IPS DF 4.7 (cell line): Measurements from ENCODE around the gene PEX10.
"Not testable (repeated sequence)": the region's sequence is repeated elsewhere in the genome, so short reads cannot be mapped to it uniquely, and the experiment has no call there.

Source experiments
- DNase-seq: peaks from one replicate; pipeline ENCODE4 v3.0.0-alpha.2; 2013; ENCODE audit warnings: low spot score; ENCODE audit errors: extremely low read depth

The PEX10 gene

DNA sequence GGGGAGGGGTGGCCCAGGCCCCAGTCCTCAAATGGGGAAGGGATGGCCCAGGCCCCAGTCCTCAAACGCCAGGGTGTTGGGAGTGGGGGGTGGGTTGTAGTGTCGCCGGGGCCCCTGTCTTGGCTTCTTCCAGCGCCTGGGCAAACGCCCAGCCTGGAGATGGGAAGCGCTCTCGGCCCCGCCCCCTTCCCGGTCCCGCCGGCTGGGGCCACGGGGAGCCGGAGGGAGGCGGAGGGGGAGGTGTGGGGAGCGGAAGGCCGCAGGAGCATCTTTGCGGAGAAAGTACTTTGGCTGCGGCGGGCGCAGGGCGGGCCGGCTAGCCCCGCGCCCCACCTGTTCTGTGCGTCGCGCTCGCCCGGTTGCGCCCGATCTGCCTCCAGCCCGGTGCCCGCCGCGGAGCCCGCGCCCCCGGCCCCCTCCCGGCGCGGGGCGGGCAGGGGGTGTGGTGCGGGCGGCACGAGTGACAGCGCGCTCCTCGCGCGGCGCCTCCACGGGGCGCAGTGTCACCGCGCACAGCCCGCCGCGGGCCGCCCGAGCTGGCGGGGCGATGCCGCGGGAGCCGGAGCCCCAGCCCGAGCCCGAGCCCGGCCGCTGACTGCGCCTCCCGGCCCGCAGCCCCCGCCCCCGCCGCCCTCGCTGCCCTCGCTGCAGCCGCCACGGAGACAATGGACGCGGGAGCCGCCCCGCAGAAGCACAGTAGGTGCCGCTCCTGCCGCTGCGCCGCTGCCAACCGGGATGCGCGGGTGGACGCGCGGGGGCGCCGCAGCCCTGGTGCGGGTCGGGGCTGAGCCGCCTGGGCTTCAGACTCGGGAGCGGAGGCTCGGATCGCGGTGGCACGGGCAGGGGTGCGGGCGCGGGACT is 31.1 kb upstream of the PEX10 start:
- no peak for DNase-seq

DNA sequence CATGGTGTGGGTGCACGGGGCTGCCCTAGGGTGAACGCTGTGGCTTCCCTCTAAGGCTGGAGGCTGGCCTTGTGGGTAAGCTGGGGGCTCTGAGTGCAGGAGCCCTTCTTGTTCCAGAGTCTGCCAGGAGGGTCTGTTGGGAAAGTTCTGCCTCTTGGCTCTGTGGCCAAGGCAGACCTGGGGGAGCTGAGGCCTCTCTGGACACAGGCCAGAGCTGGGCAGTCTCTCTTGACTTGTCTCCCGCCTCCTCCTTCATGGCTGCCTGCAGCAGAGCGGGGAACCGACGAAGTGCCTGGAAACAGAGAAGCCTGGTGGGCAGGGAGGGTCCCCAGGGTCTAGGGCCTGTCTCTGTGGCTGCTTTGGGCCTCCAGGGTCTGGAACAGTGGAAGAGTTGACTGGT is 30.3 kb upstream of the PEX10 start:
- no peak for DNase-seq

DNA sequence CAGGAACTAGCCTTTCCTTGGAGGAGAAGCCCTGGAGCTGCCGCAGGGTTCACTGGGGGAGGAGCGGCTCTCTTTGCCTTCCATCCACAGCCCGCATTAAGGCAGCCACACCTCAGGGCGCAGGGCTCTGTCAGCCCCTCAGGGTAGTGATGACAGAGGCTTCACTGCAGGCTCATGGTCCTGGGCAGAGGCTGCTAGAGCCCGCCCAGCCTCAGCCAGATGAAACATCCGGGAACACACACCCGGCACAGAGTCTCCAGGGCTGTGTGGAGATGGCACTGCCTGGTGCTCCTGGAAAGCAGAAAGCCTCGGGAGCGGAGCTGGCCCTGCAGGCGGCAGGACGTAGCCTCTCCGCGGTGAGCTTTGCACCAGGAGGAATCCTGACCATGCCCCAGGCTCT is 29.4 kb upstream of the PEX10 start:
- DNase-seq: no peak

DNA sequence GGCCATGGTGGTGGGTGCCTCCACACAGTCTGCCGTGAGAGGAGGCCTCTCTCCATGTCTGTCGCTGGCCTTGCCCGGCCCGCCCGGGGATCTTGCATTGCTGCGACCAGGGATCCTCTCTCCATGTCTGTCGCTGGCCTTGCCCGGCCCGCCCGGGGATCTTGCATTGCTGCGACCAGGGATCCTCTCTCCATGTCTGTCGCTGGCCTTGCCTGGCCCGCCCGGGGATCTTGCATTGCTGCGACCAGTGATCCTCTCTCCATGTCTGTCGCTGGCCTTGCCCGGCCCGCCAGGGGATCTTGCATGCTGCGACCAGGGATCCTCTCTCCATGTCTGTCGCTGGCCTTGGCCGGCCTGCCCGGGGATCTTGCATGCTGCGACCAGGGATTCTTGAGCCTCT is 28.0 kb upstream of the PEX10 start:
- not testable (repeated sequence) for DNase-seq

DNA sequence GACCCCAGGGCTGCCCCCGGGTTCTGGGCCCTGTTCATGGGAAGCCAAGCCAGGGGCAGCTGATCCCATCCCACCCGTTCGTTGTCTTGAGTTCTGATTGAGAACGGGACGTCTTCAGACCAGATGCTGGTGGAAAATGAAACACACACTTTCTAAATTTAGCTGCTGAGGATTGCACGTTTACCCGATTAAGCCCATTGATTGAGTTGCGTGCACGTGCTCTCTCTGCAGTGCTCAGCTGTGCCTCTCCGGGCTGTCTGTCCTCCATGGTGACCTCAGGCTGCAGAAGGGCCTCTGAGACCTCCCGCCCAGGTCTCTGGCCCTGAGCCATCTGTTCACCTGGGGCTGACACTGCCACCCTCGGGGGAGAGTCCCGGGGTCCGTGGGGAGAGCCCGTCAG is 27.0 kb upstream of the PEX10 start:
- DNase-seq: no peak

DNA sequence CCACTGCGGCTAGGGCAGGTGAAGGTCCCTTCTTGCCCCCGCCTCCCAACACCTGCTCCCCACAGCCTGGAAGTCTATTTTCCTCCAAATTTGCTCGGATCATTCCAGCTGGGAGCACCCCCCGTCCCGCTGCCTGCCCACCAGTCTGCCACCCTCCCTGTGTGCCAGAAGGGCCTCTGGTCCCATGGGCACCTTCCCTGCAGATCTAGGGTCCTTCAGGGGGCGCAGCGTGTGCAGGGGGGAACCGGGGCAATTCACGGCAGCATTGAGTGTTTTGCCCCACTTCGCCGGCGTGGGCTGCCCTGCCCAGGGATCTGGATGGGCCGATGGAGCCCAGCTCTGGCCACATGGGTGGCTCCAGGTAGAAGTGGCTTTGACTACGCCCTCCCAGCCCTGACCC is 26.3 kb upstream of the PEX10 start:
- no peak for DNase-seq

DNA sequence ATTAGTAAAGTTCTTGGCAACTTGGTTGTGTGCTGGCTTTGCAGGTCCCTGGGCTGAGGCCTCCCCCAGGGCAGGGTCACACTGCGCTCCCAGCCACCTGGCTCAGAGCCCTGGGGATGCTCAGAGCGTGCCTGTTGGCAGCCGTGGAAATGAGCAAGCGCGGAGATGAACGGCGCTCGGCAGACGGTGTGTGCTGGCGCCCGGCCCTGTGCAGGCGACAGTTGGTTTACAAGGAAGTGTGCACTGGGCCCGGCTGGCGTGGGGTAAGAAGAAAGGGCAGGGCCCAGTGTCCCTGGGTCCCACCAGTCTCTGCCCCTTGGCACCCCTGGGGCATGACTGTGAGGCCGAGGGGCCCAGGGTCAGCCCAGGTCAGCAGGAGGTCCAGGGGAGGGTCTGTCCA is 25.7 kb upstream of the PEX10 start:
- DNase-seq: no peak

DNA sequence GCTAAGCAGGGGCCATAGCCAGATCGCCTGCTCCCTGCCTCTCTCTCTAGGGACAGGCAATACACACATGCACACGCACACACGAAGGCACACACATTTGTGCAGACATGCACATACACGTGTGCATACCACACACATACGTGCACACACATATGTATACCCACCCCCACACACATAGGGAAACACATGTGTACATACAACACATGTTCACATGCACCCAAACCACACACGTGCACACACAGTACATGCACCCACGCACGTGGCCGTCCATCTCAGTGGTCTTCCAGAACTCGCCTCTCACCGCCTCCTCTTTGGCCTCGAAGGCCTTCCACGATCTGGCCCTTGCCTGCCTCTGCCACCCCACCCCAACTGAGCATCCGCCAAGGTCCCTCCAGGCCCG is 25.3 kb upstream of the PEX10 start:
- no peak for DNase-seq

DNA sequence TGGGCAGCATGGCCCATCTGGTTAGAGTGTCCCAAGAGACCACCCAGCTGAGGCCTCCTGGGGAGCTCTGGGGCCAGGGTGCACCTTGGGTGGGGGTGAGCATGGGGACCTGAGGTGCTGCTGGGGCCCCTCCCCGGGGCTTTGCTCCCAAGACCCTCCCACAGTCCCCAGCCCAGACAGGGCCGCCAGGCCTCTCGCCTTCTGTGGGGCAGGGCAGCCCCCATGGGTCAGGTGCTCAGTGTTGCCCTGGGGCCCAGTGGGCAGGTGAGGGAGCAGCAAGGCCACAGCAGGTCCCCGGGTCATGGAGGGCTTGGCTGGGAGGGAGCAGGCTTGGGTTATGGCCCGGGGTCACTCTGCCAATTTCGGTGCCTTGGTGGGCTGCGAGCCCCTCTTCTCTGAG is 24.5 kb upstream of the PEX10 start:
- no peak for DNase-seq

DNA sequence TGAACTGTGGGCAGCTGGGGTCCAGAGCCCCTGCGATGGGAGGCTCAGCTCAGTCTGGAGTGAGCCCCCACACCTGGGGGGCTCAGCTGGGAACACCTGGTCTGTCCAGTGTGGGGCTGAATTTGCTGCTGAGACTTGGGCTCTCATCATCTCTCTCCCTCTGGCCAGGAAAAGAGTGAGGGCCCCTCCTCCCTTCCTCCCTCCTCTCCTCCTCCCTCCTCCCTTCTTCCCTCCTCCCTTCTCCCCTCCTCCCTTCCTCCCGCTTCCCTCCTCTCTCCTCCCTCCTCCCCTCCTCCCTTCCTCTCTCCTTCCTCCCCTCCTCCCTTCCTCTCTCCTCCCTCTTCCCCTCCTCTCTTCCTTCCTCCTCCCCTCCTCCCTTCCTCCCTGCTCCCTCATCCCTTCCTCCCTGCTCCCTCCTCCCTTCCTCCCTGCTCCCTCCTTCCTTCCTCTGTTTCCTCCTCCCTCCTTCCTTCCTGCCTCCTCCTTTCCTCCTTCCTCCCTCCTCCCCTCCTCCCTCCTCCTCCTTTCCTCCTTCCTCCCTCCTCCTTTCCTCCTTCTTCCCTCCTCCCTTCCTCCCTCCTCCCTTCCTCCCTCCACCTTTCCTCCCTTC is 23.5 kb upstream of the PEX10 start:
- no peak for DNase-seq

DNA sequence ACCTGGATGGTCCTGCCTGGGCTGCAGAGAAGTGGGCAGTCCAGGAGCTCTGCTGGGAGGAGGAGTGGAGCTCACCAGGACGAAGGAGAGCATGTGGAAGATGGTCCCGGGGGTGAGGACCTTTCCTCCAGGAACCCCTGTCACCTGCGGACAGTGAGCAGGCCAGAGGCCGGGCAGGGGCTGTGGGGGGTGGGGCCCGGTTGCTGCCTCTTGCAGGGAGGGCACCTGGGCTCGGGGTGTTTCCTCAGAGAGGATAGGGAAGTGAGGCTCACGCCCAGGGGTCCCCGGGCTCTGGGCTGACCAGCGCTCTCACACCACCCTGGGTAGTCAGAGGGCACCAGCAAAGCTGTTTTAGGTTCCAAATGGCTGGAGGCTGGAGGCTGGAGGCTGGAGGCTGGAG is 22.7 kb upstream of the PEX10 start:
- DNase-seq: no peak

DNA sequence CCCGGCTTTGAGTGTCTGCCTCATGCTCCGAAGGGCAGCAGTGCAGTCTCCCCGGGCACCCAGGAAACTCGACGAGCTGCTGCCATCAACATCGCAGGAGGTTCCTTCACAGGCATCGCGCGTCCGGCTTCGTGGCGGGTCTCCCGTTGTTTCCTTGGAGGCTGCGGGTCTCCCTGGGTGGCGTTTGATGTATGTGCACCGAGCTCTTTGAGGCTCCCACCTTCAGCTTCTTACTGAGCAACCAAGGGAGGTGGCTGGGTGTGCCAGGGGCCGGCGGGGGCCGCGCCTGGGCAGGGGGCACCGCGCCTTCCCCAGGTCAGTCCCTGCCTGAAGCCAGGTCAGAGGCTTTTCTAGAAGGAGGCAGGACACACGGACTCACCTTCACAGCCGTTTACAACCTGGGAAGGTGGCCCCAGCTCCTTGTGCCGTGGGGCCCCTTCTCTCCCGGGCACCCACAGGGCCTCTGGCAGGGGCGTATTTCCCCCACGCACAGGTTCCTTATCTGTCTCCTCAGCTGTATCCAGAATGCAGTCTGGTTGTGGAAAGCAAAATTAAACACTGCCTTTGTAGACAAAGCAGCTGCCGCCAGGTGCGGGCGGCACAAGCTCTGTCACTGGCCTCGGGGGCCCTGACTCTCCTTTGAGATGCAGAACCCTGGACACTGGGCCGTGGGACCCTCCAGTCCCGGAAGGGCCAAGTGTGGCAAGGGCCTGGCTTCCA is 21.7 kb upstream of the PEX10 start:
- DNase-seq: no peak

DNA sequence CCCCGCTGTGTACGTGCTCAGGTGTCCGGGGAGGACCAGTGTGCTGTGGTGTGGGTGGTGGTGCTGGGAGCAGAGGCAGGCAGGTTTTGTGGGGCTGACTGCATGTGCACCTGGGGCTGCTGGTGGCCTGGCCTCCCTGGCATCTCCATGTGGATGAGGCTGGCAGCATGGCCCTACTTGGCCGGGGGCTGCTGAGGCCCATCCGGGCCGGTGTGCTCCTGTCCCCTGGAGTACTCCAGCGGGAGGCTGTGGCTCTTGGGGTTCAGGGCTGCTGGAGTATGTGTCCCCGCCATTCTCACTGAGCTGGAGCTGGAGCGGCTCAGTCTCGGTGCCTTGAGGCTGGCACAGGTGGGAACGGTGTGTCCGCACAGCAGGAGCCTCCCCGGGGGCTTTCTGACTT is 20.8 kb upstream of the PEX10 start:
- no peak for DNase-seq

DNA sequence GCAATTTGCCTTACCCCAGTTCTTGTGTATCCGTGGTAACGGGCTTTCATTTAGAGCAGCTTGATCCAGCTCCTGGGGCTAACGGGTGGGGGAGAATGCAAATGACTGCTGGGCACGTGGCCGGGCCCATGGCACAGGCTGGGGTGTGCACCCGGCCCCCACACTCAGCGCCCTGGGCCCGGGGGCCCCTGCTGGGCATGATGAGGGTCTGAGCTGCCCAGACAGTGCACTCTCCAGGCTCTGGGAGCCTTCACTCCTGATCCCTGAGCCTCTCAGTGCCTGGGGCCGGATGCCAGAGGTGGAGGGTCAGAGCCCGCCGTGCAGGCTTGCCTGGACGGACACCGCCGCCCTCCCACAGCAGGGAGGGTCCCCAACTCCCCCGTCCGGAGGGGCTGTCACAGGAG is 20.1 kb upstream of the PEX10 start:
- DNase-seq: no peak

DNA sequence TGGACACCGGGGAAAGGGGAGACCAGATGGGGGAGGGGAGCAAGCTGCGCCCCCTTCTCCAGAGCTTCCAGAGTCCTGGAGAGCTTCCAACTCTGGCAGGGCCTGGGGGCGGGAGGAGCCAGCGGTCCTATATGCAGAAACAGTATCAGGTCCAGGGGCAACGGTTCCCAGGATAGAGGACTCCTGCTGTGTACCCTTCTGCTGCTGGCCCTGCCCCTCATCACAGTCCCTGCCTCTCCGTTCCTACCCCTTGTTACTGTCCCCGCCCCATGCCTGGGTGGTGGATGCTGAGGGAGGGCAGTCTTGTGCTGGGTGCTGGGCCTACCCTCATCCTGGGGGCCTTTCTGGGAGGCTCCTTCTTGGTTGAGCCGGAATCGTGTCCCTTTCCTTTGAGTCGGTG is 19.2 kb upstream of the PEX10 start:
- no peak for DNase-seq

DNA sequence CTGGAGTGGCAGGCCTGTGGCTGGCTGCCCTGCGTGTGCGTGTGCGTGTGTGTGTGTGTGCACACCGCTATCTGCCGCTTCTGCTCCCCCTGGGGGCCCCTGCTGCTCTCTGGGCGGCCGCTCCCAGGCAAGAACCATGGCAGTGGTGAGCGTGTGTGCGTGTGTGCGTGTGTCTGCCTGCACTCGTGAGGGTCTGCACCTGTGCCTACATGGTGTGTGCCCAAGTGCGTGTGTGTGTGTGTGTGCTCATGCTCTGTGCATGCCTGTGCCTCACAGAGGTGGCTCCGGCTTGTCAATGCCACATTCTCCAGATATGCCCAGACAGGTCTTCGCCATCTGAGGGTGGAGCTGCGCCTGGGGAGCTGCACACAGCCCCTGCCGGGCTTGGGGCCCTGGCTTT is 18.7 kb upstream of the PEX10 start:
- DNase-seq: no peak

DNA sequence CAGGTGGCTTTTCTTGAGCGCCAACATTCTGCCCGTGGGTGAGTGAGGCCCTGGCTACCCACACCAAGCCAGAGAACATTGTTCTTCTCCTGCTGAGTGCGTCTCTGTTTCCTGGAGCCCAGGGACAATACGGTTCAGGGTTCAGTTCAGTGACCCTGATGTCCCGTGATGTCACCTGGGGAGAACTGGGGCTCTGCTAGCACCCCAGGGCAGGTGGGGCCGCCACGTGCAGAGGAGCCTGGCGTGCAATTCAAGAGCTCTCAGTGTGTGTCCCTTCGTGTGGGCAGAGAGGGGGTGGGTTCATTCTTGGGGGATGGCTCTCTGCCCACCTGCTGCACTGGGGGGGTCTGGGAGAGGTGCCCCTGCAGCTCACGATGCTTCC is 18.2 kb upstream of the PEX10 start:
- no peak for DNase-seq

DNA sequence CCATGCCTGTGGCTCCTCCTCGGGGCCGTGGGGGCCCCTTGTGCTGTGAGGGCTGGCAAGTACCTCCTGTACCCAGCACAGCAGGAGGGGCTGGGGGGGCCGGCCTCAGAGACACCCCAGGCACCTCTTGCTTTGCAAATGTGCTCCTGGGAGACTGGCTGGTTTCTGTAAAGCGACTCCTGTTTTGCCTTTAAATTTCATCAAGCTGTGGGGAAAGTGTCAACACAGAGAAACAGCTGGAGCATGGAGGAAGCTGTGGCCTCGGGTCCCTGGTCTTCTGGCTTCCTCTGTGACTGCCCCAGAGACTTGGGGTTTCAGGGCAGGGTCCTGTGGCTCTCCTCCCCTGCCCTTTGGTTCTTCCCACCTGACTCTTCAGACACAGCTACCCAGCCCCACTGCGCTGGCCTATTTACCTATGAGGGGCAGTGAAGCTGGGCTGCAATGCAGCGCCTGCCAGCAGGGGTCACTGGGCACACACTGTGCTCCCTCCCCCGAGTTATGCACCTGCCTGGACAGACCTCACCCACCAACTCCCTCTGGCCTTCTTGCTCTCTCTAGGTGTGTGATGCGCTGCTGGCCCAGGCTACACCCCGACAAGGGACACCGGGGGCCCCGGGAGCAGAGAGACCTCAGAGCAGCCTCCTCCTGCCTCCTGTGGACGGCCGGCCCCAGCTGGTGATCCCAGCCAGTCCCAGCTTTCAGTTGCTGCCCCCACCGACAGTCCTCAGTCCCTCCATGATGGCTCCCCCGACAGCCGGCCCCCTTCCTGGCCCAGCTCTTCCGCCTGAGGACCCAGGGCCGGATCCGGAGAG is 17.6 kb upstream of the PEX10 start:
- DNase-seq: no peak

DNA sequence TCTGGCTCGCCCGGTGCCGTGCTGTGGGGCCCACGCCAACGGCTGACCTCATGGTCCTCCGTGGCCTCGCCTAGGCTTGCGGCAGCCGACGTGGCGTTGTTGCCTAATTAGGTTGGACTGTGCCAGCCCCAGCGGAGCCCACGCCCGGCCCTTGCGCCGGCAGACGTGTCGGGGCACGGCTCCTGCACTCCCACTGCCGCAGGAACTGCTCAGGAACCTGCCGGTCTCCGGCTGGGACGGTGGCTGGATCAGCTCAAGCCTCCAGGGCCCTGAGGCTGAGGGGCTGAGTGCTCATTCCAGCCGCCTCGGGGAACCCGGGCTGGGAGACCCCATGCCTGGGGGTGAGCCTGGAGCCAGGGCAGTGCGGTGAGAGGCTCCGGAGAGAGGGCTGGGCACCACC is 16.1 kb upstream of the PEX10 start:
- DNase-seq: no peak

DNA sequence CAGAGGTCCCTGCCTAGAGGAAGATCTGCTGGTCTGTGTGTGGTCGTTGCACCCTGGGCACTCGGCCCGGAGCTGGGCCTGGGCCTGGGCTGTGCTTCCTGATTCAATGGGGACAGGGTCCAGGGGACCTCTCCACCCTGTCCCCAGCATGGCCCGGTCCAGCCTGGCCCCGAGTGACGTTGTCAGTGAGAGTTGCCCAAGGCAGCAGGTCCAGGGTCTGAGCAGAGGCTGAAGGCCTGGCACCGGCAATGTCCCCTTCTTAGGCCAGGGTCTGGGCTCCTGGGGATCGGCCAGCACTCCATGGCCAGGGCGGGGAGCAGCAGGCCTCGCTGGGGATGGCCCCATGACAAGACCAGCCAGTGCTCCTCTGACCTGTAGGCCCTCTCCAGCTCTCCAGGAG is 15.6 kb upstream of the PEX10 start:
- no peak for DNase-seq

DNA sequence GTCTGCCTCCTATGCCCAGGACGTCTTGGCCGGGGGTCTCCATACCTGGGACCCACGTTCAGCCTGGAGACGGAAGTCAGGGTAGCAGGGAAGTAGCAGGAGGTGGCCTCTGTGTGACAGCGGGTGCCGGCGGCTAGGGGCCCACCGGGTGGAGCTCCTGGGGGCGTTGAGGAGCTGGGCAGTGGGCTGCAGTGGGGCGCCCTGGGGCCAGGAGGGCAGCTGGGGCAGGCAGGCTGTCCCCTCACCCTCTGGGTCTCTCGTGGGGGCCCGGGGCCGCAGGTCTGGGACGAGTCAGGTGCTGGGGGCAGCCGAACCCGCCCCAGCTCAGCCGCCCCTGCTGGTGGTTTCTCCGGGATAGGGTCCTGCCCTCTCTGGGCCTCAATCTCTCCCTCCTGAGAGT is 14.7 kb upstream of the PEX10 start:
- no peak for DNase-seq

DNA sequence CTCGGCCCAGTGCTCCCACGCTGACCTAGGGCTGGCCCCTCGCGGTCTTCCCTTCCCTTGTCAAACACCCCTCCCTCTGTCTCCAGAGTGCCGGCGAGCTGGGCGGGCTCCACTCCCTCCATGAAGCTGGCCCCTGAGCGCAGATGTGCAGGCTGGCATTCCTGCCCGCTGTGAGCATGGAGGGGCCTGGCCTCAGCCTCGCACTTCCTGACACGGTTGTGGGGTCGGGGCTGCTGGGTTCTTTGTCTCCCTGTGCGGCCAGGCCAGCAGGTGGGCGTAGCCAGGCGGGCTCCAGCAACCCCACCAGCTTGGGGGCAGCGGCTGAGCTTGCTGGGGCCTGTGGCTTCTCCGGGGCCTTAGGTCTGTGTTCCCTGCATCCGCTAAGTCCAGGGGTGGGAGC is 14.2 kb upstream of the PEX10 start:
- DNase-seq: no peak
